ENCODE measurements around the gene TBC1D22A.
"Not testable (repeated sequence)": the region's sequence is repeated elsewhere in the genome, so short reads cannot be mapped to it uniquely, and the experiment has no call there.

The TBC1D22A gene

GRCh38 chr22:47165338-47166032, 403.0 kb downstream of the TBC1D22A start:
- no peak for DNase-seq

GRCh38 chr22:47166033-47166404, 403.6 kb downstream of the TBC1D22A start:
- DNase-seq = no peak

GRCh38 chr22:47166446-47167016, 404.1 kb downstream of the TBC1D22A start:
- DNase-seq = no peak

- no peak for DNase-seq
Measured at GRCh38 chr22:47167056-47167455, 404.6 kb downstream of the TBC1D22A start.

GRCh38 chr22:47167921-47168320, 405.5 kb downstream of the TBC1D22A start:
- DNase-seq = not testable (repeated sequence)

GRCh38 chr22:47168441-47168840, 406.0 kb downstream of the TBC1D22A start:
- DNase-seq = no peak

- DNase-seq = no peak
Measured at GRCh38 chr22:47168900-47169800, 406.7 kb downstream of the TBC1D22A start.

- DNase-seq = no peak
Measured at GRCh38 chr22:47169801-47170140, 407.3 kb downstream of the TBC1D22A start.

GRCh38 chr22:47170511-47171440, 408.3 kb downstream of the TBC1D22A start:
- not testable (repeated sequence) for DNase-seq

- DNase-seq = no peak
Measured at GRCh38 chr22:47171441-47172221, 409.2 kb downstream of the TBC1D22A start.

GRCh38 chr22:47172771-47173534, 410.5 kb downstream of the TBC1D22A start:
- DNase-seq = no peak

- DNase-seq = no peak
Measured at GRCh38 chr22:47173535-47174021, 411.1 kb downstream of the TBC1D22A start.

- no peak for DNase-seq
Measured at GRCh38 chr22:47174096-47174495, 411.6 kb downstream of the TBC1D22A start.

- no peak for DNase-seq
Measured at GRCh38 chr22:47174671-47175112, 412.2 kb downstream of the TBC1D22A start.

GRCh38 chr22:47175151-47176025, 412.9 kb downstream of the TBC1D22A start:
- no peak for DNase-seq

GRCh38 chr22:47176026-47176389, 413.6 kb downstream of the TBC1D22A start:
- no peak for DNase-seq

- DNase-seq = no peak
Measured at GRCh38 chr22:47176573-47177333, 414.3 kb downstream of the TBC1D22A start.

- no peak for DNase-seq
Measured at GRCh38 chr22:47177334-47177815, 414.9 kb downstream of the TBC1D22A start.

GRCh38 chr22:47178339-47178738, 415.9 kb downstream of the TBC1D22A start:
- no peak for DNase-seq
